Prostate gland (tissue), 2 donors: Measurements from ENCODE around the gene NEK6. TPM values are rescaled to one million over a fixed set of nuclear protein-coding genes. Genes with fewer than 3 reads are reported as not detected.

Experiments
- DNase-seq: peaks from one replicate; pipeline ENCODE4 v3.0.0-alpha.2; 2019; ENCODE audit warnings: low spot score
- H3K27ac ChIP-seq, 2 donors: fragments of 200-600 bp; sonication (generic); 2 replicates each; pipeline ENCODE4 v1.5.1; 2017 to 2019
- H3K27me3 ChIP-seq: fragments of 200-600 bp; sonication (generic); replicated peaks from 2 replicates; pipeline ENCODE4 v1.5.1; 2019; ENCODE audit not compliant: insufficient read depth
- H3K36me3 ChIP-seq, 2 donors: fragments of 200-600 bp; sonication (generic); 1 replicate in 1 of 2; 2 replicates in 1 of 2; pipeline versions ENCODE4 v1.5.1 to v1.8.1; 2017 to 2019
- H3K4me1 ChIP-seq: fragments of 200-600 bp; sonication (generic); replicated peaks from 2 replicates; pipeline ENCODE4 v1.5.1; 2019
- H3K4me3 ChIP-seq, 2 donors: fragments of 200-600 bp; sonication (generic); 2 replicates each; pipeline ENCODE4 v1.5.1; 2017 to 2019
- H3K9me3 ChIP-seq: fragments of 200-600 bp; sonication (generic); 2 replicates; pipeline ENCODE4 v1.5.1; 2017
- CTCF ChIP-seq, 4 experiments: fragments of 200-600 bp in 2 of 4; fragments of 450-650 bp in 2 of 4; sonication (generic) in 2 of 4; IDR thresholded peaks; 1 replicate in 3 of 4; 2 replicates in 1 of 4; pipeline ENCODE4 v1.5.1; 2016 to 2019; ENCODE audit warnings: antibody characterized with exemption in 4 of 4, mild to moderate bottlenecking in 2 of 4, moderate library complexity in 2 of 4
- POLR2A ChIP-seq: fragments of 450-650 bp; IDR thresholded peaks from one replicate; pipeline ENCODE4 v1.6.1; 2016; ENCODE audit warnings: antibody characterized with exemption, mild to moderate bottlenecking
- POLR2AphosphoS5 ChIP-seq: sonication (generic); formaldehyde crosslinking; IDR thresholded peaks from one replicate; pipeline ENCODE4 v1.6.1; 2017; ENCODE audit warnings: antibody characterized with exemption
- WGBS: methylation state at CpG from one replicate; pipeline ENCODE4 v1.1.5; 2018; 5-methylcytosine and 5-hydroxymethylcytosine counted together
- intact Hi-C: fragments of 100-400 bp; cut with DNase I; formaldehyde crosslinking; loops from one replicate; pipeline ENCODE4 v1.14.2; 2022
- total RNA-seq, 2 donors: library from RNA; depleted of rRNA; stranded (reverse); fragments of >200 nt; gene quantifications; one replicate each; pipeline ENCODE4 v1.1.0, GENCODE V29; 2016

The NEK6 gene
- total RNA-seq, 2 donors from 2014 or later, result 32.3 to 44.2 TPM

- H3K9me3 ChIP-seq, result no peaks in the 10 kb centered on the region
These were observed 26.6 kb downstream of the NEK6 start for GRCh38 chr9:124284237-124284831.

GRCh38 chr9:124284940-124285441 is 27.2 kb downstream of the NEK6 start:
- H3K4me3 ChIP-seq, result no peak overlapping the region
- H3K27me3 ChIP-seq, result no peaks in the 10 kb centered on the region
- intact Hi-C loops, result no loop called here
- no peaks in the 10 kb centered on the region for H3K9me3 ChIP-seq
- no peak for TF ChIP-seq POLR2A
- TF ChIP-seq CTCF (IDR thresholded peaks at IDR 0.05), result no peak
- no peak for TF ChIP-seq POLR2AphosphoS5
- H3K4me1 ChIP-seq, result peaks cover 16% of the 10 kb centered on the region
- no peaks in the 10 kb centered on the region for H3K36me3 ChIP-seq
- H3K27ac ChIP-seq, result peak overlapping the region; percentile 72 to 74
- 43% methylated on average over 18 of the region's 18 CpGs for WGBS
- no peak for DNase-seq

More at GRCh38 chr9:124284237-124284831, 26.6 kb downstream of the NEK6 start:
- Histone ChIP-seq H3K27ac (peak overlapping the region; percentile 72 to 74), H3K27me3 (no peaks in the 10 kb centered on the region), H3K4me1 (peaks cover 16% of the 10 kb centered on the region), H3K4me3 (no peak overlapping the region), H3K36me3 (no peaks in the 10 kb centered on the region)
- TF ChIP-seq POLR2A, result no peak
- no peak for TF ChIP-seq CTCF (IDR thresholded peaks at IDR 0.05)
- TF ChIP-seq POLR2AphosphoS5, result no peak
- 67% methylated on average over 18 of the region's 18 CpGs for WGBS
- no peak for DNase-seq
- intact Hi-C loops, result no loop called here

- 87% methylated on average over 11 of the region's 11 CpGs for WGBS
- H3K4me3 ChIP-seq, result no peak overlapping the region
- intact Hi-C loops, result no loop called here
- H3K9me3 ChIP-seq, result no peaks in the 10 kb centered on the region
- H3K4me1 ChIP-seq, result peaks cover 14% of the 10 kb centered on the region
- H3K27ac ChIP-seq, result peak overlapping the region; percentile 72 to 74
- DNase-seq, result no peak
- no peaks in the 10 kb centered on the region for H3K27me3 ChIP-seq
- H3K36me3 ChIP-seq, result no peaks in the 10 kb centered on the region
- TF ChIP-seq POLR2A (no peak), POLR2AphosphoS5 (no peak), CTCF (IDR thresholded peaks at IDR 0.05) (no peak)
These were observed 27.7 kb downstream of the NEK6 start for GRCh38 chr9:124285490-124285889.

- 59% methylated on average over 9 of the region's 9 CpGs for WGBS
- no peaks in the 10 kb centered on the region for H3K36me3 ChIP-seq
- no peaks in the 10 kb centered on the region for H3K9me3 ChIP-seq
- no peak overlapping the region for H3K4me3 ChIP-seq
- H3K27ac ChIP-seq, result peak overlapping the region; percentile 72 to 74
- intact Hi-C loops, result no loop called here
- no peak for DNase-seq
- peak; percentile 33 for TF ChIP-seq POLR2AphosphoS5
- TF ChIP-seq POLR2A, result no peak
- TF ChIP-seq CTCF (IDR thresholded peaks at IDR 0.05), result no peak
- H3K27me3 ChIP-seq, result no peaks in the 10 kb centered on the region
- peaks cover 14% of the 10 kb centered on the region for H3K4me1 ChIP-seq
These were observed 28.1 kb downstream of the NEK6 start for GRCh38 chr9:124285903-124286291.
